GM15510 (cell line): ENCODE measurements around the gene DCK.

Experiments
- POLR2A ChIP-seq: IDR thresholded peaks from 3 replicates; pipeline ENCODE4 v1.6.1; 2011; ENCODE audit warnings: borderline replicate concordance; ENCODE audit not compliant: insufficient read length; ENCODE audit errors: extremely low read depth

Gene DCK

GRCh38 chr4:71045256-71045655, 51.8 kb downstream of the DCK start:
- TF ChIP-seq POLR2A, result no peak

- no peak for TF ChIP-seq POLR2A
Measured at GRCh38 chr4:71049395-71049794, 55.9 kb downstream of the DCK start.

- TF ChIP-seq POLR2A, result no peak
Measured at GRCh38 chr4:71050809-71051208, 57.4 kb downstream of the DCK start.

- TF ChIP-seq POLR2A, result no peak
Measured at GRCh38 chr4:71052034-71052433, 58.6 kb downstream of the DCK start.

GRCh38 chr4:71052716-71053115, 59.3 kb downstream of the DCK start:
- TF ChIP-seq POLR2A, result no peak

- no peak for TF ChIP-seq POLR2A
Measured at GRCh38 chr4:71062436-71062835, 69.0 kb downstream of the DCK start.

- no peak for TF ChIP-seq POLR2A
Measured at GRCh38 chr4:71063711-71064110, 70.3 kb downstream of the DCK start.

- TF ChIP-seq POLR2A, result no peak
Measured at GRCh38 chr4:71064521-71064920, 71.1 kb downstream of the DCK start.

DNA sequence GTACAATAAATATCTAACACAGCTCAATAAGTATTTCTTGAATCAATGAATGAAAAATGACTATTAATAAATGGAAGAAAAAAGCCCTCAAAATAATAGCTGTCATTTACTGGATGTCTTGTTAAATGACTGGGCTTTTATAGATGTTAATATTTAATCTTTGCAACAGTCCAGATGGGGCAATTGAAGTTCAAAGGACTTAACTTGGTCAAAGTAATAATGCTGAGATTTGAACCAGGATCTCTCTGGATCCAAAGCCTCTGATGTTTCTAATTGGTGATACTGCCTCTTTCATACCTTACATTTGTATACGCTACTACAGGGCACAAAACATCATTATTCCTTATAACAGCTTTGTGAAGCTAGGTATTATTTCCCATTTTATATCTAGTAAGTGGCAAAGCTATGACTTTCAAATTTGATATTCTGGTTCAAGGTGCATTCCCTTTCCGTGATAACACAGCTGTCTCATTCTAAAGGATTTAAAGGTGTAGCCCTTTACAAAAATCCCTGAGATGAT, 72.6 kb downstream of the DCK start:
- no peak for TF ChIP-seq POLR2A

DNA sequence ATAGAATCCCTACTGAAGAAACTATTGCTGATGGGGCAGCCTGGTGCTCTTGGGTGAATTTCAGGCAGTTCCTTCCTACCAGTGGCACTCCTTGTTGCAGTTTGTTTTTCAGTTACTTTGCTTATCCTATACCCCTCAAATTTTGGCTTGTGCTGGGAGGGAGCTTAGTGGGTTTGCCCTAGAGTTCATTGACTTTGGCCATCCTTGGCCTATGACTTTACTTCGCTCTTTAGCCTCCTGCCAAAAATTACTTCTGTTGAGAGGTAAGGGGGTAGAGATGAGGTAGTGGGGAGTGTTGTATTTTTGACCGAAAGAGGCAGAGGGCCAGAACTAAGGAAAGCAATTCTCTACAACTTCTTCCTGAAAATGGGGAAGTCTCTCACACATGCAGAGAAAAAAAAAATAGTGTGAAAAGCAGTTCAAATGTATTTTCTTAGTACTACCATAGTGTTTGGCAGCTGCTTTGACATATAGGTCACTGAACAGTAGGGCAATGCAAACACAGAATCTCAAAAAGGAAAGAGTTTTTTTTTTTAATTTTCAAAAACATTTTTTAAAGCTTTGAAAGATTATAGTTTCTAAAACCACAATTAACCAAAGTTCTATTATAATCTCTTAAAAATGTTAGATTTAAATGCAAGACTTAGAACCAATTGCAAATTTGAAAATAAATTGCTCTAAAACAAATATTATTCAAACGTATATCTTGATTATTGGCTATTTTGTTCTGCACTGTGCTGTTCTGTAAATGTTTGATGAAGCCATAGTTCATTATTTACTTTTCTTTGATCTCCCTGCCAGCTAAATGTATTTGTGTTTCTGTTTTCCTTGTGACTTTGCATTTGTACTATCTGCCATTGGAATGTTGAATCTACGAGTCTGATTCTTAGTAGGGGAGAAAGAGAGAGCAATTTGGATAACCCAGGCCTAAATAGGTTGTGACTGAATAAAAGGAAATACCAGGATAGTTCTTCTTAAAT, 73.6 kb downstream of the DCK start:
- TF ChIP-seq POLR2A, result no peak

DNA sequence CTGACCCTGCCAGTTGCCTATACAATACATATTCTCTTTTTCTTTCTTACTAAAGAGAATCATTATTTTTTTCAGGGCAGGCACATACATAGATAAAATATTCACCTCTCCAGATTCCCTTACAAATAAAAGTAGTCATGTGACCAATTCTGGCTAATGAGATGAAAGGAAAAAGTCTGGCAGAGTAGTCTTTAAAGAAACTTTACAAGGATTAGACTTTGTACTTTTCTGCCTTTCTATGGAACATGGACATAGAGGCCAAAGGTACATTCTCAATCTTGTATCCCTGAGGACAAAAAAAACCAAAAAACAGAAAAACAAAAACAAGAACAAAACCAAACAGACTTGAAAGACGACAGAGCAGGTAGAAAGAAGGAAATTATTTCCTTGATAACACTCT, 75.6 kb downstream of the DCK start:
- no peak for TF ChIP-seq POLR2A

DNA sequence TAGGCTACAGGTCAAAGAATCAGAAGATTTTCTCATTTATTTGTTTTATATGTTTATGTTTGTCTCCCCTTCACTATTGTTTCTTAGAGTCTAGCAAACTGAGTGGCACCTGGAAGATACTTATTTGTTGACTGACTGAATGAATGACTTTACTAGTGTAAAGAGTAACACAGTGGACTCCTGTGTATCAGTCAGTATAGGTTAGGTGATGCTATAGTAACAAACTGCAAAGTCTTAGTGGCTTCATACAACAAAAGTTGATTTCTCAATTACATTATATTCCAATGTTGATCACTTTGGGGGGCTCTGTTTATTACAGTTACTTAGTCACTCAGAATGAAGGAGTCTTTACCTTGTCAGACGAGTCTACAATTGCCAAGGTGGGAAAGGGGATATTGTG, 76.6 kb downstream of the DCK start:
- TF ChIP-seq POLR2A, result no peak

- TF ChIP-seq POLR2A, result no peak
Measured at GRCh38 chr4:71074452-71075299, 81.2 kb downstream of the DCK start.
